SK-N-SH (cell line): ENCODE measurements around the gene LPCAT3. TPM values are rescaled to one million over a fixed set of nuclear protein-coding genes. Genes with fewer than 3 reads are reported as not detected.

Source experiments
- CTCF ChIA-PET: fragments of 300-600, 350-600 bp; formaldehyde crosslinking; extraction: SDS; loops from one replicate; lab custom pipeline; 2021; lab: Yijun Ruan, JAX
- POLR2A ChIA-PET: fragments of 350-600 bp; sonication (Branson Sonifier 250); formaldehyde crosslinking; extraction: SDS; loops from one replicate; lab custom pipeline; 2020; ENCODE audit warnings: antibody characterized with exemption, inconsistent platforms; lab: Yijun Ruan, JAX
- DNase-seq: peaks from one replicate; pipeline ENCODE4 v3.0.0; 2012
- H2AFZ ChIP-seq: fragments of 200-600 bp; sonication (generic); 2 replicates; pipeline ENCODE4 v1.8.1; 2016; ENCODE audit warnings: antibody characterized with exemption, mild to moderate bottlenecking, low read depth
- H3F3A ChIP-seq: fragments of 200-600 bp; sonication (generic); replicated peaks from 2 replicates; pipeline ENCODE3; 2016; ENCODE audit warnings: antibody characterized with exemption, mild to moderate bottlenecking; ENCODE audit not compliant: insufficient read depth
- H3K27ac ChIP-seq, 2 experiments: fragments of 200-500 bp in 1 of 2; fragments of 200-600 bp in 1 of 2; sonication (Bioruptor generic) in 1 of 2; sonication (generic), shearing (Covaris generic) in 1 of 2; 2 replicates each; pipeline versions ENCODE4 v1.5.1 to v1.6.1; 2014 to 2016; ENCODE audit warnings: low read depth in 2 of 2, inconsistent platforms in 1 of 2, low read length in 1 of 2, mild to moderate bottlenecking in 1 of 2, mixed read lengths in 1 of 2
- H3K27me3 ChIP-seq: fragments of 200-600 bp; sonication (generic), shearing (Covaris generic); 2 replicates; pipeline ENCODE4 v1.6.1; 2016; ENCODE audit warnings: mixed run types; ENCODE audit not compliant: insufficient read depth
- H3K36me3 ChIP-seq, 2 experiments: fragments of 200-500 bp in 1 of 2; fragments of 200-600 bp in 1 of 2; sonication (Bioruptor generic) in 1 of 2; sonication (generic) in 1 of 2; replicated peaks in 1 of 2; 2 replicates each; pipeline versions ENCODE3 to v1.5.1; 2014 to 2016; ENCODE audit warnings: low read length in 1 of 2, mild to moderate bottlenecking in 1 of 2; ENCODE audit not compliant: insufficient read depth in 2 of 2, control insufficient read depth in 1 of 2
- H3K4me1 ChIP-seq, 2 experiments: fragments of 200-500 bp in 1 of 2; fragments of 200-600 bp in 1 of 2; sonication (Bioruptor generic) in 1 of 2; sonication (generic), shearing (Covaris generic) in 1 of 2; 2 replicates each; pipeline versions ENCODE4 v1.5.1 to v1.6.1; 2014 to 2016; ENCODE audit warnings: low read depth in 1 of 2, low read length in 1 of 2, mixed run types in 1 of 2; ENCODE audit not compliant: insufficient read depth in 2 of 2, control insufficient read depth in 1 of 2
- H3K4me2 ChIP-seq: fragments of 200-600 bp; sonication (generic), shearing (Covaris generic); 2 replicates; pipeline ENCODE4 v1.6.1; 2017; ENCODE audit warnings: mixed run types
- H3K4me3 ChIP-seq, 2 experiments: fragments of 200-500 bp in 1 of 2; fragments of 200-600 bp in 1 of 2; sonication (Bioruptor generic) in 1 of 2; sonication (generic), shearing (Covaris generic) in 1 of 2; 2 replicates each; pipeline versions ENCODE4 v1.5.1 to v1.8.1; 2014 to 2016; ENCODE audit warnings: low read depth in 2 of 2, inconsistent platforms in 1 of 2, low read length in 1 of 2, mild to moderate bottlenecking in 1 of 2, mixed read lengths in 1 of 2, moderate library complexity in 1 of 2
- H3K79me2 ChIP-seq: fragments of 200-600 bp; sonication (generic); 2 replicates; pipeline ENCODE4 v1.8.1; 2017; ENCODE audit warnings: mild to moderate bottlenecking; ENCODE audit not compliant: insufficient read depth
- H3K9ac ChIP-seq: fragments of 200-600 bp; sonication (generic); 2 replicates; pipeline ENCODE4 v1.6.1; 2017; ENCODE audit warnings: mixed run types
- H3K9me2 ChIP-seq: fragments of 200-600 bp; sonication (generic); 2 replicates; pipeline ENCODE4 v1.6.1; 2017; ENCODE audit warnings: mixed run types
- H3K9me3 ChIP-seq: fragments of 200-600 bp; sonication (generic); 2 replicates; pipeline ENCODE4 v1.6.1; 2017; ENCODE audit warnings: mixed run types, mild to moderate bottlenecking, moderate library complexity
- H4K20me1 ChIP-seq: fragments of 200-600 bp; sonication (generic); 2 replicates; pipeline ENCODE4 v1.6.1; 2017; ENCODE audit warnings: mild to moderate bottlenecking, mixed run types; ENCODE audit not compliant: insufficient read depth
- EZH2phosphoT487 ChIP-seq: fragments of 200-600 bp; sonication (generic); IDR thresholded peaks from 2 replicates; pipeline ENCODE4 v1.6.1; 2017; ENCODE audit warnings: low read depth, mixed run types, mild to moderate bottlenecking, antibody characterized with exemption, moderate library complexity, borderline replicate concordance
- MXI1 ChIP-seq: IDR thresholded peaks from 2 replicates; pipeline ENCODE4 v1.6.1; 2012; ENCODE audit warnings: mild to moderate bottlenecking, low read depth, low read length, improper control_type of control experiment
- NRF1 ChIP-seq: IDR thresholded peaks from 2 replicates; pipeline ENCODE4 v1.6.1; 2012; ENCODE audit warnings: low read depth, mild to moderate bottlenecking, low read length
- POLR2AphosphoS5 ChIP-seq: IDR thresholded peaks from 2 replicates; pipeline ENCODE4 v1.6.1; 2012; ENCODE audit warnings: low read depth, low read length
- TAF1 ChIP-seq: IDR thresholded peaks from 2 replicates; pipeline ENCODE4 v1.6.1; 2012; ENCODE audit warnings: low read depth, mild to moderate bottlenecking, low read length, moderate library complexity, borderline replicate concordance
- WGBS: methylation state at CpG from one replicate; pipeline ENCODE4 v1.1.6; 2017; ENCODE audit warnings: low lambda C conversion rate; 5-methylcytosine and 5-hydroxymethylcytosine counted together
- polyA plus RNA-seq, 3 experiments: library from polyadenylated mRNA; depleted of rRNA; stranded (reverse); fragments of >200 nt; gene quantifications; 2 replicates each; pipeline ENCODE4 v1.2.3, GENCODE V29; 2012
- TF ChIP-seq, protein P1 (sequence below): fragments of 150-350 bp; IDR thresholded peaks from 2 replicates; pipeline ENCODE4 v1.6.1; 2017; ENCODE audit warnings: antibody characterized with exemption, low read length, low read depth, borderline replicate concordance
- TF ChIP-seq, protein P2 (sequence below): IDR thresholded peaks from 2 replicates; pipeline ENCODE4 v1.6.1; 2012; ENCODE audit warnings: mild to moderate bottlenecking, low read depth, low read length, moderate library complexity

The LPCAT3 gene
- polyA plus RNA-seq, 1 of the 3 experiments (the other 2 are of a cell fraction) = 23.8 TPM

DNA sequence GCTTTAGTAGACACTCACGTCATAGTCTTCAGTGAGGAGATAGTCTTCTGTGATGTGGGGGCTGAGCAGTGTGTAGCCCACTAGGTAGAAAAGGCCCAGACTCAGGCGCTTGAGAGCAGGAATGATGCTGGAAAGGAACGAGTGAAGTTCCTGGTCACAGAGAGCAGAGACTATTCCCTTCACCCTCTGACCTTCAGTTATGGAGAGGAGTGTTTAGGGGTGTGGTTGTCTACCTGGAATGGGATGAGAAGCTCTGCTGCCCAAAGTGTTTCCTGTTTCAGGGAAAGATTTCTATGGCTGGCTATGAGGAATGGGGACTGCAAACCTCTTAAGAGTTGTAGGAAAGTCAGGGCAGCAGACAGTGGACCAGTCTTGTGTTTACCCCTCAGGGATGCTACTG is 38.8 kb downstream of the LPCAT3 start:
- H3K4me3 ChIP-seq = no peak overlapping the region
- no peaks in the 10 kb centered on the region for H3K4me1 ChIP-seq
- H4K20me1 ChIP-seq = no peaks in the 10 kb centered on the region
- H3K27ac ChIP-seq = no peak overlapping the region
- no peaks in the 10 kb centered on the region for H3K79me2 ChIP-seq
- DNase-seq = no peak
- no peak overlapping the region for H2AFZ ChIP-seq
- TF ChIP-seq TAF1 (no peak), MXI1 (no peak), EZH2phosphoT487 (no peak), NRF1 (no peak)
- TF ChIP-seq, protein P1, sequence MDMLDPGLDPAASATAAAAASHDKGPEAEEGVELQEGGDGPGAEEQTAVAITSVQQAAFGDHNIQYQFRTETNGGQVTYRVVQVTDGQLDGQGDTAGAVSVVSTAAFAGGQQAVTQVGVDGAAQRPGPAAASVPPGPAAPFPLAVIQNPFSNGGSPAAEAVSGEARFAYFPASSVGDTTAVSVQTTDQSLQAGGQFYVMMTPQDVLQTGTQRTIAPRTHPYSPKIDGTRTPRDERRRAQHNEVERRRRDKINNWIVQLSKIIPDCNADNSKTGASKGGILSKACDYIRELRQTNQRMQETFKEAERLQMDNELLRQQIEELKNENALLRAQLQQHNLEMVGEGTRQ = no peak
- TF ChIP-seq, protein P2, sequence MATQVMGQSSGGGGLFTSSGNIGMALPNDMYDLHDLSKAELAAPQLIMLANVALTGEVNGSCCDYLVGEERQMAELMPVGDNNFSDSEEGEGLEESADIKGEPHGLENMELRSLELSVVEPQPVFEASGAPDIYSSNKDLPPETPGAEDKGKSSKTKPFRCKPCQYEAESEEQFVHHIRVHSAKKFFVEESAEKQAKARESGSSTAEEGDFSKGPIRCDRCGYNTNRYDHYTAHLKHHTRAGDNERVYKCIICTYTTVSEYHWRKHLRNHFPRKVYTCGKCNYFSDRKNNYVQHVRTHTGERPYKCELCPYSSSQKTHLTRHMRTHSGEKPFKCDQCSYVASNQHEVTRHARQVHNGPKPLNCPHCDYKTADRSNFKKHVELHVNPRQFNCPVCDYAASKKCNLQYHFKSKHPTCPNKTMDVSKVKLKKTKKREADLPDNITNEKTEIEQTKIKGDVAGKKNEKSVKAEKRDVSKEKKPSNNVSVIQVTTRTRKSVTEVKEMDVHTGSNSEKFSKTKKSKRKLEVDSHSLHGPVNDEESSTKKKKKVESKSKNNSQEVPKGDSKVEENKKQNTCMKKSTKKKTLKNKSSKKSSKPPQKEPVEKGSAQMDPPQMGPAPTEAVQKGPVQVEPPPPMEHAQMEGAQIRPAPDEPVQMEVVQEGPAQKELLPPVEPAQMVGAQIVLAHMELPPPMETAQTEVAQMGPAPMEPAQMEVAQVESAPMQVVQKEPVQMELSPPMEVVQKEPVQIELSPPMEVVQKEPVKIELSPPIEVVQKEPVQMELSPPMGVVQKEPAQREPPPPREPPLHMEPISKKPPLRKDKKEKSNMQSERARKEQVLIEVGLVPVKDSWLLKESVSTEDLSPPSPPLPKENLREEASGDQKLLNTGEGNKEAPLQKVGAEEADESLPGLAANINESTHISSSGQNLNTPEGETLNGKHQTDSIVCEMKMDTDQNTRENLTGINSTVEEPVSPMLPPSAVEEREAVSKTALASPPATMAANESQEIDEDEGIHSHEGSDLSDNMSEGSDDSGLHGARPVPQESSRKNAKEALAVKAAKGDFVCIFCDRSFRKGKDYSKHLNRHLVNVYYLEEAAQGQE = no peak
- TF ChIP-seq, all 33 proteins: peak for 0
- ChIA-PET POLR2A (no interaction called here), CTCF (interaction anchor here (0.8 to 1.9 kb wide), 3 partner anchors 39 to 163 kb away, joined by 3 to 4 read pairs (median 3); partner anchors contain the start of gene LPCAT3)
- H3K36me3 ChIP-seq = peaks cover 51 to 74% of the 10 kb centered on the region in 2 experiments
- H3K27me3 ChIP-seq = no peaks in the 10 kb centered on the region
- H3K9me3 ChIP-seq = no peaks in the 10 kb centered on the region
- no peaks in the 10 kb centered on the region for H3K9me2 ChIP-seq
- H3F3A ChIP-seq = no peaks in the 10 kb centered on the region
- WGBS = 95% methylated on average over 3 of the region's 3 CpGs
- no peak overlapping the region for H3K4me2 ChIP-seq
- H3K9ac ChIP-seq = no peak overlapping the region

DNA sequence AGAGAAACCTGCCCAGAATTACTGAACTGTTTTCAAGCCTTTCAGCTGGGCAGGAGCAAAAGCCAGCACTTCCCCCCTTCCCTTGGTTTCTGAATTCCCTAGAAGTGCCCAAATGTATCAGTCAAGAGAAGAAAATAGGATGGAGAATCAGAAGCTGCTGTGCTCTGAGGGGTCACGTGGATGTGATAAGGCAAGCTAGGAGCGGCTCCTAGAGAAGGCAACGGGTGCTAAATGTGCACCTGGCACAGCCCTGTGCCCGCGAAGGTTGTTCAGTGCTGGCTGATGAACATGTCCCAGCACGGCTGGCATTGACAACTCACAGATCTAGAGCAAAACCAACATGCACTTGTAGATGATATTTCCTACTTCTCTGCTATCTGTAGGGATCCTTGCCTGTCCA is 39.3 kb downstream of the LPCAT3 start:
- Histone ChIP-seq H3K9ac (no peak overlapping the region), H3K4me1 (no peaks in the 10 kb centered on the region), H3K4me2 (no peak overlapping the region), H3F3A (no peaks in the 10 kb centered on the region), H3K79me2 (no peaks in the 10 kb centered on the region), H3K9me3 (no peaks in the 10 kb centered on the region), H3K27ac (no peak overlapping the region; a peak in 1 of 4 replicates), H2AFZ (no peak overlapping the region), H3K4me3 (no peak overlapping the region), H3K9me2 (no peaks in the 10 kb centered on the region), H4K20me1 (no peaks in the 10 kb centered on the region), H3K27me3 (no peaks in the 10 kb centered on the region), H3K36me3 (peaks cover 51 to 78% of the 10 kb centered on the region in 2 experiments)
- 88% methylated on average over 4 of the region's 6 CpGs for WGBS
- CTCF ChIA-PET = interaction anchor here (0.8 to 1.9 kb wide), 3 partner anchors 39 to 163 kb away, joined by 3 to 4 read pairs (median 3); partner anchors contain the start of gene LPCAT3
- no peak for DNase-seq
- POLR2A ChIA-PET = no interaction called here
- TF ChIP-seq, protein P2 = no peak
- TF ChIP-seq POLR2AphosphoS5 = no peak
